CD4-positive, alpha-beta T cell treated with Interleukin-17A for 4 hours (primary cell): Measurements from ENCODE around the gene B3GNT2.
"Not testable (repeated sequence)": the region's sequence is repeated elsewhere in the genome, so short reads cannot be mapped to it uniquely, and the experiment has no call there.

Source experiments
- DNase-seq: peaks from one replicate; pipeline ENCODE4 v3.0.0-alpha.2; 2020; ENCODE audit warnings: mixed read lengths

Gene B3GNT2

DNA sequence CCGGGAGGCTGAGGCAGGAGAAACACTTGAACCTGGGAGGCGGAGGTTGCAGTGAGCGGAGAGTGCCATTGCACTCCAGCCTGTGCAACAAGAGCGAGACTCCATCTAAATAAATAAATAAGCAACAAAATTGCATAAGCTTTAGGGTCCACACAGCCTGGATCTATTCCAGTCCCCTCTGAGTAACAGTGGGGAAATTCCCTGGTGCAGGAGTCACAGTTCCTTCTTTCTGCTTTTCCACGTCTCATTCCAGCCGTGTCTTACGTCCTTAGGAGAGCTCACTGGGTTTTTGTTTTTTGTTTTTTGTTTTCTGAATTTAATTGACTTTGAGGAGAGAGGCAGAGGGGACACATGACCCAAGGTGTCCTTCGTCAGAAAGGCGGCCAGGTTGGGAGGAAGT is 44.6 kb downstream of the B3GNT2 start:
- DNase-seq: no peak

- no peak for DNase-seq
Measured at GRCh38 chr2:62243983-62244382, 48.1 kb downstream of the B3GNT2 start.

DNA sequence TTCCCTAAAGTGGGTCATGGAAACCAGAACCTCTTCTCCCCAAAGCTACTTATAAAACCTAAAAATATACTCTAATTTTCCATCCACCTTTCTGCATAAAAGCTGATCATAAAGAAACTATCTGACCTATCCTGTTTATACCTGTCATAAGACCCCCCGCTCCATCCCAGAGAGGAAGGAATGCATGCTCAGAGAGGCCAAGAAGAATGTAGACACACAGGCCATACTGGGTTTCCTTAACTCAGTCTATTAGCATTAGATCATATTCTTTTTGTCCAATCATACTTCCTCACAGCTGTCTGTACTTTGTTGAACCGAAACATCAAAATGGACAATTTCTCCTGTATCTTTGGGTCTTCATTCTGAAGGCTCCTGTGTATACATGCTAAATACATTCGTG is 52.3 kb downstream of the B3GNT2 start:
- DNase-seq: no peak

- DNase-seq: no peak
Measured at GRCh38 chr2:62250239-62250638, 54.3 kb downstream of the B3GNT2 start.

DNA sequence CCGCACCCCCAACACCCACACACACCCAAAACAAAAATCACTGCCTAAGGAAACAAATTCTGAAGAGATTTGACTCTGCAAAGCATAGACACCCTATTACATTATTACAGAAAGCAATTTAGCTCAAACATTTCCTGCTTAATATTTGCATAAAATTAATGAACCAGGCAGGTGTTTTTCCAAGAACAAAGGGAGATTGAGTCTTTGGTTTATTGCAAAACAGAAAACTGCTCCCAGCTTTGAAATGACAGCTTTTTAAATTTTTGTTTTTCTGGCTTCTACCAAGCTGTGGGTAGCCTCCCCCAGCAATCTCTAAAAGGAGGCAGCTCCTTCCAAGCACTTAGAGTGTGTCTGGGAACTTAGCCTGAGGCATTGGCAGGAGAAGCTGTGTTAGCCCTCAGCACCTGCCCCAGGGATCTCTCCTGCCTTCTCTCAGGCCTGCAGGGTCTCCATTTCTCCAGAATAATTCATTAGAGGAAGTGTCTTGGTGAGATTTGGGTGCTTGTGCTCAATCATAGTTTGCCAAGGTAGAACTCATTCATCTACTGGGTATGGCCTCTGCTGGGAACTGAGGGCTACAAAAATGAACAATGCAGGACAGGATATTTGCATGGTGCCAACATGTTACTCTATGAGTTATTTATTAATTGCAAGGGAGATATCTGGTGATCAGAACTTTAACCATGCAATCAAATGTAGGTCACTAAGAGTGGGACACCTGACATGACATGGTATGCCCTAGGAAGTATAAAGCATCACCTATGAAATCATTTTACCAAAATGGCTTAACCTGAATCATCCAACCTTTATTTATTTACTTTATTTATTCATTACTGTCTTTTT is 58.7 kb downstream of the B3GNT2 start:
- no peak for DNase-seq

- no peak for DNase-seq
Measured at GRCh38 chr2:62257466-62257865, 61.6 kb downstream of the B3GNT2 start.

DNA sequence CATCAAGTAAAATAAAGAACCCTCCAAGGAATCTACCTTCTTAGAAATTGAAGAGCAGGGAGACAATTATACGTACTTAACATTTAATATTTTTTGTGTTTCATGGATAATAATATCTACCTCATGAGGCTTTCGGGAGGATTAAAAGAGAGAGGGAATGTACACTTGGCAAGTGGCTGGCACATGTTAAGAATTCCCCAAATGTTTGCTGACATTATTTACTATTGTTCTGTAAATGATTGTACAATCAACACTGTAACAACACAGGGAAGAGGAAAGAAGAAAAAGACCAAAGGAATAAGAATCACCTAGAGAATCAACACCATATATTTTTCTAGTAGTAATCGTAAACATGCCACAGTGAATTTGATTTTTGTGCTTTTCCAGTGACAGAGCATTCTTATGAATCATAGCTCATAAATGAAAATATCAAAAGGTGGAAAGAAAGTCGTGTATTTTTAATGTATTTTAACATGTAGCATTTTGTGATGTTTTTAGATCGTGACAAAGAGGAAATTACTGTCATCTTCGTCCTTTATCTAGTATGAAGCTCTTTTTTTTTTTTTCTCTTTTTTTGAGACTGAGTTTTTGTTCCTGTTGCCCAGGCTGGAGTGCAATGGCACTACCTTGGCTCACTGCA is 67.3 kb downstream of the B3GNT2 start:
- no peak for DNase-seq

GRCh38 chr2:62264186-62264585 is 68.3 kb downstream of the B3GNT2 start:
- DNase-seq: no peak

DNA sequence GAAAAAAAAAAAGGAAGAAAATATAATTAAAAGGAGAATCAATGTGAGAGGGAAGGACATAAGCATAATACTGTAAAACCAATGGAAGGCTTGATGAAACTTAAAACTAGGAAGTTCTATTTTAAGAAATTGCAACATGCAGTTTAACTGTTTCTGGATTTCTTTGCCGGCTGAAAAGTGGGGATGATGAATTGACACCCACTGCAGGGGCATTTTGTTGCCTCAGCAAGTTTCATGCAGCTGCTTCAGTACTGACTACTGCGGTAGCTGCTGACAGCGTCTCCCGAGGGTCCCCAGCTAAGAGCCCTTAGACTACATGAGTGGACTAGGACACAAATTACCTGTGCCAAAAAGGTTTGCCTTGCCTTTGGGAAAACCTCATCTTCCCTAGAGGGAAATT is 69.2 kb downstream of the B3GNT2 start:
- no peak for DNase-seq

- DNase-seq: no peak
Measured at GRCh38 chr2:62266433-62267038, 70.6 kb downstream of the B3GNT2 start.

DNA sequence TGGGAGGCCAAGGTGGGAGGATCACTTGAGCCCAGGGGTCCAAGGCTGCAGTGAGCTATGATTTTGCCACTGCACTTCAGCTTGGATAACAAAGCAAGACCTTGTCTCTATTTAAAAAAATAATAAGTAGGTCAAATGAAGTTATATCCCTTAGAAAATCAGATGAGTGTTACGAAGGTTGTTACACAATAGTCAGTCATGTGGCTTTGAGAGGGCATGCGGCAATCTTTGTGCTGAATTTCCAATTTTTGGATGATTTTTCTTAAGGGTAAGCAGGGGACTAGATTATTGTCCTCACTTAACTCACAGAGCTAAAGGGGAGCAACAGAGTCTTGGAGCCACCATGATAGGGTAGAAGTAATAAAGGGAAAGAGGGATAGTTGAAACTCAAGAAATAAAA is 71.8 kb downstream of the B3GNT2 start:
- DNase-seq: no peak

GRCh38 chr2:62268681-62269188 is 72.8 kb downstream of the B3GNT2 start:
- DNase-seq: not testable (repeated sequence)

- DNase-seq: peak; percentile 4
Measured at GRCh38 chr2:62270728-62271127, 74.8 kb downstream of the B3GNT2 start.
